ENCODE measurements around the gene RAB38.

The RAB38 gene

GRCh38 chr11:88178191-88178590 lies 2.9 kb upstream of the RAB38 start:
- no peak overlapping the region for H3K27ac ChIP-seq (ENCODE audit: low read depth, low read length)

DNA sequence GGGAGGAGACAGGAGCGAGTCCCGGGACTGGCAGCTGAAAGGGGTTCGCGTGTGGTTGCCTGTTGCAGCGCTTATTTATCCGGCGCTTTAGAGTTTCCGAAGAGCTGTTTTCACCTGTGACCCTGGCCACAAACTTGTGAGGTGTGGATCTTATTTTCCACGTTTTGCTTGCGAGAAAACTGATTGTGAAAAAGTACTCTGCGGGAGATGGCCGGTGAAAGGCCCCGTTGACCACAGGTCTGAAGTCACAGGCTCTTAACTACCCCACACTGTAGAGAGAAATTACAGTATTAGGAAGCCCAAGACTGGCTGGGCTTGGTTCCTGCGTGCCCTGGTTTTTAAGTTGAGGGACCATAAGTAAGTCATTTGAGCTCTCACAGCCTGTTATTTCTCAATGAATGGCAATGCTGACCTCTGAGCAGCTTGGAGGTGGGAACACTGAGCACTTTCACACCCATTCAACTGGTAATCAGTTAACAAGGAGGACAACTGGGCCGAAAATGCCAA lies 379 bp upstream of the RAB38 start:
- peak; percentile 72 for DNase-seq

More at GRCh38 chr11:88178191-88178590, 2.9 kb upstream of the RAB38 start:
- Histone ChIP-seq H2BK5ac (ENCODE audit: low read length) (no peak overlapping the region), H3K4me2 (ENCODE audit: low read length) (no peak overlapping the region), H3K79me2 (ENCODE audit: control insufficient read depth, insufficient read depth, low read length) (no peaks in the 10 kb centered on the region), H2BK15ac (replicated peaks; ENCODE audit: low read depth) (no peak overlapping the region), H3K79me1 (ENCODE audit: low read length) (no peaks in the 10 kb centered on the region), H3K4me3 (ENCODE audit: low read length) (no peak overlapping the region), H4K8ac (ENCODE audit: low read depth, low read length) (no peak overlapping the region), H3K4me1 (ENCODE audit: control insufficient read depth, low read depth, low read length) (no peaks in the 10 kb centered on the region), H4K5ac (ENCODE audit: low read length) (no peak overlapping the region), H3K18ac (ENCODE audit: low read length) (no peak overlapping the region), H3K36me3 (ENCODE audit: control insufficient read depth, insufficient read depth, low read length) (no peaks in the 10 kb centered on the region), H3K9ac (ENCODE audit: low read length) (no peak overlapping the region), H2BK120ac (ENCODE audit: low read depth, low read length) (no peak overlapping the region), H3K27me3 (ENCODE audit: insufficient read depth, low read length, poor library complexity) (no peaks in the 10 kb centered on the region), H2AK5ac (ENCODE audit: low read length) (no peak overlapping the region), H3K23ac (ENCODE audit: low read length) (no peak overlapping the region), H3K4ac (ENCODE audit: low read depth, low read length) (no peak overlapping the region), H3K56ac (ENCODE audit: low read length) (no peak overlapping the region)
- WGBS (ENCODE audit: extremely low coverage, insufficient coverage, low lambda C conversion rate) = no CpG with 5 or more reads among the region's 4 CpGs
- no peak for DNase-seq

GRCh38 chr11:88173956-88174355 lies 1.3 kb downstream of the RAB38 start:
- H4K8ac ChIP-seq (ENCODE audit: low read depth, low read length) = no peak overlapping the region
- H2AK5ac ChIP-seq (ENCODE audit: low read length) = no peak overlapping the region
- H2BK15ac ChIP-seq (replicated peaks; ENCODE audit: low read depth) = no peak overlapping the region
- no peak overlapping the region for H3K23ac ChIP-seq (ENCODE audit: low read length)
- no peak overlapping the region for H3K4me3 ChIP-seq (ENCODE audit: low read length)
- no peak overlapping the region for H2BK120ac ChIP-seq (ENCODE audit: low read depth, low read length)
- H3K36me3 ChIP-seq (ENCODE audit: control insufficient read depth, insufficient read depth, low read length) = no peaks in the 10 kb centered on the region
- no peak overlapping the region for H2BK5ac ChIP-seq (ENCODE audit: low read length)
- no peak overlapping the region for H3K9ac ChIP-seq (ENCODE audit: low read length)
- H4K5ac ChIP-seq (ENCODE audit: low read length) = no peak overlapping the region
- H3K27me3 ChIP-seq (ENCODE audit: insufficient read depth, low read length, poor library complexity) = no peaks in the 10 kb centered on the region
- no peak for DNase-seq
- H3K18ac ChIP-seq (ENCODE audit: low read length) = no peak overlapping the region
- no peak overlapping the region for H3K4ac ChIP-seq (ENCODE audit: low read depth, low read length)
- no CpG with 5 or more reads among the region's 3 CpGs for WGBS (ENCODE audit: extremely low coverage, insufficient coverage, low lambda C conversion rate)
- H3K79me2 ChIP-seq (ENCODE audit: control insufficient read depth, insufficient read depth, low read length) = no peaks in the 10 kb centered on the region
- H3K79me1 ChIP-seq (ENCODE audit: low read length) = no peaks in the 10 kb centered on the region
- no peak overlapping the region for H3K56ac ChIP-seq (ENCODE audit: low read length)
- H3K4me2 ChIP-seq (ENCODE audit: low read length) = no peak overlapping the region
- no peak overlapping the region for H3K27ac ChIP-seq (ENCODE audit: low read depth, low read length)
- H3K4me1 ChIP-seq (ENCODE audit: control insufficient read depth, low read depth, low read length) = peaks cover under 1% of the 10 kb centered on the region

More for the DNA sequence above, 379 bp upstream of the RAB38 start:
- no peaks in the 10 kb centered on the region for H3K36me3 ChIP-seq (ENCODE audit: control insufficient read depth, insufficient read depth, low read length)
- H4K8ac ChIP-seq (ENCODE audit: low read depth, low read length) = no peak overlapping the region
- no peak overlapping the region for H4K5ac ChIP-seq (ENCODE audit: low read length)
- no peak overlapping the region for H3K4ac ChIP-seq (ENCODE audit: low read depth, low read length)
- peak overlapping the region; percentile 6 for H3K56ac ChIP-seq (ENCODE audit: low read length)
- no peaks in the 10 kb centered on the region for H3K27me3 ChIP-seq (ENCODE audit: insufficient read depth, low read length, poor library complexity)
- no peak overlapping the region for H2BK5ac ChIP-seq (ENCODE audit: low read length)
- no peak overlapping the region for H2AK5ac ChIP-seq (ENCODE audit: low read length)
- no CpG with 5 or more reads among the region's 15 CpGs for WGBS (ENCODE audit: extremely low coverage, insufficient coverage, low lambda C conversion rate)
- no peak overlapping the region for H3K4me3 ChIP-seq (ENCODE audit: low read length)
- no peak overlapping the region for H2BK15ac ChIP-seq (replicated peaks; ENCODE audit: low read depth)
- H3K23ac ChIP-seq (ENCODE audit: low read length) = no peak overlapping the region
- H2BK120ac ChIP-seq (ENCODE audit: low read depth, low read length) = no peak overlapping the region
- H3K27ac ChIP-seq (ENCODE audit: low read depth, low read length) = no peak overlapping the region
- H3K9ac ChIP-seq (ENCODE audit: low read length) = peak overlapping the region; percentile 18
- peak overlapping the region; percentile 20 for H3K18ac ChIP-seq (ENCODE audit: low read length)
- H3K79me2 ChIP-seq (ENCODE audit: control insufficient read depth, insufficient read depth, low read length) = no peaks in the 10 kb centered on the region
- no peaks in the 10 kb centered on the region for H3K4me1 ChIP-seq (ENCODE audit: control insufficient read depth, low read depth, low read length)
- peak overlapping the region; percentile 30 for H3K4me2 ChIP-seq (ENCODE audit: low read length)
- no peaks in the 10 kb centered on the region for H3K79me1 ChIP-seq (ENCODE audit: low read length)

DNA sequence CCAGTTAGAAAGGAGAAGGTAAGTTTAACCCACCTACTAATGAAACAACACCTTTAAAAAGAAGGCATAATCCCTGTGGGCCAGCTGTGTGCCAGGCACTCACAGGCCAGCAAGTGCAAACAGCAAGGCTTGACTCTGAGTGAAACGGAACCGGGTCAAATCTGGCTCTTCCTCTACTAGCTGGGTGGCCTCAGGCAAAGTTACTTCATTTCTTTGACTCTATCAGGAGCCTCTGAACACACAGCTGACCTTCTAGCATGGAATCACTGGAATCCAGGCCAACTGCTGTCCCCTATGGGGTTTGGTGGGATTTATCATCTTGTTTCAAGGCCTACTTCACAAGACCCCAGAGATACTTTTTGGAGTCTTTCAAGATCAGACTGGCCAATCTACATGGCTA lies 3.3 kb downstream of the RAB38 start:
- peaks cover 2% of the 10 kb centered on the region for H3K4me1 ChIP-seq (ENCODE audit: control insufficient read depth, low read depth, low read length)
- H3K36me3 ChIP-seq (ENCODE audit: control insufficient read depth, insufficient read depth, low read length) = no peaks in the 10 kb centered on the region
- H3K27ac ChIP-seq (ENCODE audit: low read depth, low read length) = no peak overlapping the region
- no peak for DNase-seq
- no peak overlapping the region for H3K4me3 ChIP-seq (ENCODE audit: low read length)
- no peak overlapping the region for H4K8ac ChIP-seq (ENCODE audit: low read depth, low read length)
- H3K23ac ChIP-seq (ENCODE audit: low read length) = no peak overlapping the region
- WGBS (ENCODE audit: extremely low coverage, insufficient coverage, low lambda C conversion rate) = no CpG with 5 or more reads among the region's 2 CpGs
- no peak overlapping the region for H3K56ac ChIP-seq (ENCODE audit: low read length)
- no peak overlapping the region for H2BK5ac ChIP-seq (ENCODE audit: low read length)
- H2BK15ac ChIP-seq (replicated peaks; ENCODE audit: low read depth) = no peak overlapping the region
- no peak overlapping the region for H3K4me2 ChIP-seq (ENCODE audit: low read length)
- no peak overlapping the region for H3K18ac ChIP-seq (ENCODE audit: low read length)
- H2AK5ac ChIP-seq (ENCODE audit: low read length) = no peak overlapping the region
- no peaks in the 10 kb centered on the region for H3K27me3 ChIP-seq (ENCODE audit: insufficient read depth, low read length, poor library complexity)
- H3K9ac ChIP-seq (ENCODE audit: low read length) = no peak overlapping the region
- H2BK120ac ChIP-seq (ENCODE audit: low read depth, low read length) = no peak overlapping the region
- H3K79me1 ChIP-seq (ENCODE audit: low read length) = no peaks in the 10 kb centered on the region
- H4K5ac ChIP-seq (ENCODE audit: low read length) = no peak overlapping the region
- no peak overlapping the region for H3K4ac ChIP-seq (ENCODE audit: low read depth, low read length)
- H3K79me2 ChIP-seq (ENCODE audit: control insufficient read depth, insufficient read depth, low read length) = no peaks in the 10 kb centered on the region

DNA sequence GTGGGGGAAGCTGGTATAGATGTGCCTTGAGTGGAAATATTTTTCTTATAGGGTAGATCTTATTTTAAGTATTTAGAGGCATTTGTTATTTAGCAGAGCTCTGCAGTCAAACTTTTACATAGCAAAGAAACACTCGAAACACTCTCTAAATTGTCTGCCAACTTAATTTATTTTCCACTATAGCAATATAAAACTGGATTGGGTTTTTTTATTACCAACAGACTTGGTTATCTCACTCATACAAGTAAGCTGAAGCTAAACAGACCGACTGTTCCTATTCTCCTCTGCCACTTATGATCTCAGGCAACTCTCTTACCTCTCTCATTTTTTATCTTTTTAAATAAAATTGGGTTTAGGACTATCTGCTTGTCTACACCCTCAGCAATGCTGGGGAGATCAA lies 4.6 kb downstream of the RAB38 start:
- Histone ChIP-seq H3K4me2 (ENCODE audit: low read length) (no peak overlapping the region), H2AK5ac (ENCODE audit: low read length) (no peak overlapping the region), H3K23ac (ENCODE audit: low read length) (no peak overlapping the region), H3K56ac (ENCODE audit: low read length) (no peak overlapping the region), H3K18ac (ENCODE audit: low read length) (no peak overlapping the region), H3K36me3 (ENCODE audit: control insufficient read depth, insufficient read depth, low read length) (no peaks in the 10 kb centered on the region), H2BK15ac (replicated peaks; ENCODE audit: low read depth) (no peak overlapping the region), H3K27me3 (ENCODE audit: insufficient read depth, low read length, poor library complexity) (no peaks in the 10 kb centered on the region), H3K79me2 (ENCODE audit: control insufficient read depth, insufficient read depth, low read length) (no peaks in the 10 kb centered on the region), H3K4me3 (ENCODE audit: low read length) (no peak overlapping the region), H3K4ac (ENCODE audit: low read depth, low read length) (no peak overlapping the region), H2BK5ac (ENCODE audit: low read length) (no peak overlapping the region), H3K79me1 (ENCODE audit: low read length) (no peaks in the 10 kb centered on the region), H3K4me1 (ENCODE audit: control insufficient read depth, low read depth, low read length) (peaks cover 2% of the 10 kb centered on the region), H4K5ac (ENCODE audit: low read length) (no peak overlapping the region), H3K27ac (ENCODE audit: low read depth, low read length) (no peak overlapping the region), H3K9ac (ENCODE audit: low read length) (no peak overlapping the region), H2BK120ac (ENCODE audit: low read depth, low read length) (no peak overlapping the region), H4K8ac (ENCODE audit: low read depth, low read length) (no peak overlapping the region)
- WGBS (ENCODE audit: extremely low coverage, insufficient coverage, low lambda C conversion rate) = no CpG with 5 or more reads among the region's 2 CpGs
- no peak for DNase-seq

- no peak overlapping the region for H3K9ac ChIP-seq (ENCODE audit: low read length)
- no CpG with 5 or more reads among the region's 4 CpGs for WGBS (ENCODE audit: extremely low coverage, insufficient coverage, low lambda C conversion rate)
- H4K8ac ChIP-seq (ENCODE audit: low read depth, low read length) = no peak overlapping the region
- no peak overlapping the region for H3K23ac ChIP-seq (ENCODE audit: low read length)
- H3K79me2 ChIP-seq (ENCODE audit: control insufficient read depth, insufficient read depth, low read length) = no peaks in the 10 kb centered on the region
- no peak for DNase-seq
- H3K18ac ChIP-seq (ENCODE audit: low read length) = no peak overlapping the region
- H2BK120ac ChIP-seq (ENCODE audit: low read depth, low read length) = no peak overlapping the region
- no peak overlapping the region for H3K4ac ChIP-seq (ENCODE audit: low read depth, low read length)
- no peak overlapping the region for H2BK15ac ChIP-seq (replicated peaks; ENCODE audit: low read depth)
- no peak overlapping the region for H2BK5ac ChIP-seq (ENCODE audit: low read length)
- H3K27ac ChIP-seq (ENCODE audit: low read depth, low read length) = no peak overlapping the region
- H3K36me3 ChIP-seq (ENCODE audit: control insufficient read depth, insufficient read depth, low read length) = no peaks in the 10 kb centered on the region
- H3K4me2 ChIP-seq (ENCODE audit: low read length) = no peak overlapping the region
- H4K5ac ChIP-seq (ENCODE audit: low read length) = no peak overlapping the region
- no peak overlapping the region for H3K56ac ChIP-seq (ENCODE audit: low read length)
- peaks cover 2% of the 10 kb centered on the region for H3K4me1 ChIP-seq (ENCODE audit: control insufficient read depth, low read depth, low read length)
- H2AK5ac ChIP-seq (ENCODE audit: low read length) = no peak overlapping the region
- no peaks in the 10 kb centered on the region for H3K27me3 ChIP-seq (ENCODE audit: insufficient read depth, low read length, poor library complexity)
- no peaks in the 10 kb centered on the region for H3K79me1 ChIP-seq (ENCODE audit: low read length)
- H3K4me3 ChIP-seq (ENCODE audit: low read length) = no peak overlapping the region
These were observed 5.4 kb downstream of the RAB38 start for GRCh38 chr11:88169881-88170280.
